Measurements from ENCODE around the gene RNF186.
A peak's percentile ranks its signal among the peaks of the same experiment; 100 is the strongest.

Gene RNF186

GRCh38 chr1:19808351-19808750 is 6.7 kb downstream of the RNF186 start:
- H3K9ac ChIP-seq (ENCODE audit: low read length), result no peak overlapping the region
- no peaks in the 10 kb centered on the region for H3K36me3 ChIP-seq (ENCODE audit: insufficient read depth, low read length)
- no peaks in the 10 kb centered on the region for H3K27me3 ChIP-seq (ENCODE audit: control insufficient read depth in 1 of 2, insufficient read depth in 2 of 2, low read length in 2 of 2)
- H3K4me1 ChIP-seq (ENCODE audit: insufficient read depth, low read length), result no peaks in the 10 kb centered on the region
- H3K27ac ChIP-seq (ENCODE audit: low read depth, low read length), result no peak overlapping the region
- H3K9me3 ChIP-seq (ENCODE audit: low read length), result no peaks in the 10 kb centered on the region
- H3K4me3 ChIP-seq (ENCODE audit: low read depth in 1 of 2, low read length in 2 of 2), result no peak overlapping the region

- no peak overlapping the region for H3K9ac ChIP-seq (ENCODE audit: low read length)
- no peak overlapping the region for H3K27ac ChIP-seq (ENCODE audit: low read depth, low read length)
- no peak overlapping the region for H3K4me3 ChIP-seq (ENCODE audit: low read depth in 1 of 2, low read length in 2 of 2)
- H3K4me1 ChIP-seq (ENCODE audit: insufficient read depth, low read length), result no peaks in the 10 kb centered on the region
- H3K27me3 ChIP-seq (ENCODE audit: control insufficient read depth in 1 of 2, insufficient read depth in 2 of 2, low read length in 2 of 2), result no peaks in the 10 kb centered on the region
- H3K36me3 ChIP-seq (ENCODE audit: insufficient read depth, low read length), result no peaks in the 10 kb centered on the region
- no peaks in the 10 kb centered on the region for H3K9me3 ChIP-seq (ENCODE audit: low read length)
These were observed 10.2 kb downstream of the RNF186 start for GRCh38 chr1:19804831-19805251.

- Histone ChIP-seq H3K9me3 (ENCODE audit: low read length) (no peaks in the 10 kb centered on the region), H3K4me1 (ENCODE audit: insufficient read depth, low read length) (peaks cover 11% of the 10 kb centered on the region)
These were observed 12.8 kb downstream of the RNF186 start for GRCh38 chr1:19802269-19802668.

GRCh38 chr1:19800076-19800804 is 14.8 kb downstream of the RNF186 start:
- peak overlapping the region; percentile 78 for H3K27ac ChIP-seq (ENCODE audit: low read depth, low read length)
- H3K36me3 ChIP-seq (ENCODE audit: insufficient read depth, low read length), result peaks cover 7% of the 10 kb centered on the region
- no peaks in the 10 kb centered on the region for H3K9me3 ChIP-seq (ENCODE audit: low read length)
- no peak overlapping the region for H3K9ac ChIP-seq (ENCODE audit: low read length)
- H3K27me3 ChIP-seq (ENCODE audit: control insufficient read depth in 1 of 2, insufficient read depth in 2 of 2, low read length in 2 of 2), result no peaks in the 10 kb centered on the region
- H3K4me1 ChIP-seq (ENCODE audit: insufficient read depth, low read length), result peaks cover 11% of the 10 kb centered on the region
- peak overlapping the region; percentile 76 to 89 for H3K4me3 ChIP-seq (ENCODE audit: low read depth in 1 of 2, low read length in 2 of 2)

More at GRCh38 chr1:19802269-19802668, 12.8 kb downstream of the RNF186 start:
- peaks cover under 1% of the 10 kb centered on the region for H3K36me3 ChIP-seq (ENCODE audit: insufficient read depth, low read length)
- no peaks in the 10 kb centered on the region for H3K27me3 ChIP-seq (ENCODE audit: control insufficient read depth in 1 of 2, insufficient read depth in 2 of 2, low read length in 2 of 2)
- no peak overlapping the region for H3K9ac ChIP-seq (ENCODE audit: low read length)
- H3K27ac ChIP-seq (ENCODE audit: low read depth, low read length), result no peak overlapping the region
- H3K4me3 ChIP-seq (ENCODE audit: low read depth in 1 of 2, low read length in 2 of 2), result no peak overlapping the region

- Histone ChIP-seq H3K9me3 (ENCODE audit: low read length) (no peaks in the 10 kb centered on the region), H3K9ac (ENCODE audit: low read length) (peak within 1 kb of the TSS; percentile 68)
These were observed 15.6 kb downstream of the RNF186 start, which contains the start of gene TMCO4 for GRCh38 chr1:19799230-19800075. TMCO4 (minus strand) TSS chr1:19799916; CDS start chr1:19780758, 19,158 bp downstream.

GRCh38 chr1:19798486-19799229 is 16.4 kb downstream of the RNF186 start:
- no peak overlapping the region for H3K27ac ChIP-seq (ENCODE audit: low read depth, low read length)
- H3K4me1 ChIP-seq (ENCODE audit: insufficient read depth, low read length), result peaks cover 11% of the 10 kb centered on the region
- H3K4me3 ChIP-seq (ENCODE audit: low read depth in 1 of 2, low read length in 2 of 2), result peak overlapping the region; percentile 71 to 76
- peaks cover 7% of the 10 kb centered on the region for H3K36me3 ChIP-seq (ENCODE audit: insufficient read depth, low read length)
- H3K9ac ChIP-seq (ENCODE audit: low read length), result peak overlapping the region; percentile 68
- H3K9me3 ChIP-seq (ENCODE audit: low read length), result no peaks in the 10 kb centered on the region
- H3K27me3 ChIP-seq (ENCODE audit: control insufficient read depth in 1 of 2, insufficient read depth in 2 of 2, low read length in 2 of 2), result no peaks in the 10 kb centered on the region

More at GRCh38 chr1:19799230-19800075, 15.6 kb downstream of the RNF186 start, which contains the start of gene TMCO4:
- peaks cover 7% of the 10 kb centered on the region for H3K36me3 ChIP-seq (ENCODE audit: insufficient read depth, low read length)
- H3K27ac ChIP-seq (ENCODE audit: low read depth, low read length), result peak within 1 kb of the TSS; percentile 78
- peak within 1 kb of the TSS; percentile 76 to 89 for H3K4me3 ChIP-seq (ENCODE audit: low read depth in 1 of 2, low read length in 2 of 2)
- H3K4me1 ChIP-seq (ENCODE audit: insufficient read depth, low read length), result peaks cover 11% of the 10 kb centered on the region
- no peaks in the 10 kb centered on the region for H3K27me3 ChIP-seq (ENCODE audit: control insufficient read depth in 1 of 2, insufficient read depth in 2 of 2, low read length in 2 of 2)

- Histone ChIP-seq H3K4me1 (ENCODE audit: insufficient read depth, low read length) (peaks cover 11% of the 10 kb centered on the region), H3K9ac (ENCODE audit: low read length) (no peak overlapping the region), H3K27me3 (ENCODE audit: control insufficient read depth in 1 of 2, insufficient read depth in 2 of 2, low read length in 2 of 2) (no peaks in the 10 kb centered on the region), H3K27ac (ENCODE audit: low read depth, low read length) (no peak overlapping the region), H3K9me3 (ENCODE audit: low read length) (no peaks in the 10 kb centered on the region), H3K36me3 (ENCODE audit: insufficient read depth, low read length) (peaks cover 13% of the 10 kb centered on the region), H3K4me3 (ENCODE audit: low read depth in 1 of 2, low read length in 2 of 2) (no peak overlapping the region)
These were observed 17.3 kb downstream of the RNF186 start for GRCh38 chr1:19797827-19798226.

- Histone ChIP-seq H3K27me3 (ENCODE audit: control insufficient read depth in 1 of 2, insufficient read depth in 2 of 2, low read length in 2 of 2) (no peaks in the 10 kb centered on the region), H3K27ac (ENCODE audit: low read depth, low read length) (no peak overlapping the region), H3K4me3 (ENCODE audit: low read depth in 1 of 2, low read length in 2 of 2) (no peak overlapping the region), H3K36me3 (ENCODE audit: insufficient read depth, low read length) (peaks cover 13% of the 10 kb centered on the region), H3K4me1 (ENCODE audit: insufficient read depth, low read length) (peaks cover 11% of the 10 kb centered on the region), H3K9ac (ENCODE audit: low read length) (no peak overlapping the region), H3K9me3 (ENCODE audit: low read length) (no peaks in the 10 kb centered on the region)
These were observed 20.5 kb downstream of the RNF186 start for GRCh38 chr1:19794583-19794982.

GRCh38 chr1:19793360-19794046 is 21.6 kb downstream of the RNF186 start:
- Histone ChIP-seq H3K36me3 (ENCODE audit: insufficient read depth, low read length) (peaks cover 13% of the 10 kb centered on the region), H3K9ac (ENCODE audit: low read length) (no peak overlapping the region), H3K4me3 (ENCODE audit: low read depth in 1 of 2, low read length in 2 of 2) (no peak overlapping the region), H3K9me3 (ENCODE audit: low read length) (no peaks in the 10 kb centered on the region), H3K27me3 (ENCODE audit: control insufficient read depth in 1 of 2, insufficient read depth in 2 of 2, low read length in 2 of 2) (no peaks in the 10 kb centered on the region), H3K27ac (ENCODE audit: low read depth, low read length) (no peak overlapping the region), H3K4me1 (ENCODE audit: insufficient read depth, low read length) (peaks cover 3% of the 10 kb centered on the region)

- no peak overlapping the region for H3K4me3 ChIP-seq (ENCODE audit: low read depth in 1 of 2, low read length in 2 of 2)
- no peaks in the 10 kb centered on the region for H3K9me3 ChIP-seq (ENCODE audit: low read length)
- no peaks in the 10 kb centered on the region for H3K27me3 ChIP-seq (ENCODE audit: control insufficient read depth in 1 of 2, insufficient read depth in 2 of 2, low read length in 2 of 2)
- H3K36me3 ChIP-seq (ENCODE audit: insufficient read depth, low read length), result peaks cover 13% of the 10 kb centered on the region
- no peaks in the 10 kb centered on the region for H3K4me1 ChIP-seq (ENCODE audit: insufficient read depth, low read length)
- no peak overlapping the region for H3K27ac ChIP-seq (ENCODE audit: low read depth, low read length)
- no peak overlapping the region for H3K9ac ChIP-seq (ENCODE audit: low read length)
These were observed 22.7 kb downstream of the RNF186 start for GRCh38 chr1:19792237-19793002.
